Sigmoid colon (tissue), 4 donors: Measurements from ENCODE around the gene LRRC36.

ENCODE experiments used
- EP300 ChIP-seq, 4 donors: sonication (generic); formaldehyde crosslinking; IDR thresholded peaks; one replicate each; pipeline ENCODE4 v1.6.1; 2017; ENCODE audit warnings: antibody characterized with exemption in 4 of 4
- POLR2A ChIP-seq, 2 donors: fragments of 450-650 bp; IDR thresholded peaks; one replicate each; pipeline ENCODE4 v1.6.1; 2016; ENCODE audit warnings: antibody characterized with exemption in 2 of 2, mild to moderate bottlenecking in 2 of 2, moderate library complexity in 2 of 2
- POLR2AphosphoS5 ChIP-seq, 4 donors: sonication (generic); formaldehyde crosslinking; IDR thresholded peaks; one replicate each; pipeline ENCODE4 v1.6.1; 2017; ENCODE audit warnings: antibody characterized with exemption in 4 of 4
- TF ChIP-seq, protein P1 (sequence below), 4 experiments: fragments of 450-650 bp in 3 of 4; fragments of 200-600 bp in 1 of 4; IDR thresholded peaks; one replicate each; pipeline ENCODE4 v1.5.1; 2016 to 2019; ENCODE audit warnings: antibody characterized with exemption in 4 of 4, mild to moderate bottlenecking in 3 of 4, moderate library complexity in 2 of 4

DNA sequence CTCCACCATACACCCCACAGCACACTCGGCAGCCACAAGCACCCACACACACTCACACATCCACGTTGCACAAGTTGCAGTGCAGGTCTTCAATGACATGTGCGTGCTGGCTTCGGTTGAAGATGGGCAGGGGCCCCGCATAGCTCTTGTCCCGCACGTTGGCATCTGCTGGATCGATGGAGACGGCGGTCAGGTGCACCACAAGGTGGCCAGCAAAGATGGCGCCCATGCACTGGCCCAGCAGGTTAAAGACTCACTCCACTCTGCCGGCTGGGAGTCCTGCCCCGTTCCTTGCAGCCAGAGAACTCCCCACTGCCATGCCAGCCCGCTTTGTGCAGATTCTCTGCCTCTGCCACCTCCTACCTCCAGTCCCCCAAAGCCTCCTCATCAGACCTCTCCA, 74.3 kb downstream of the LRRC36 start:
- TF ChIP-seq, protein P1, sequence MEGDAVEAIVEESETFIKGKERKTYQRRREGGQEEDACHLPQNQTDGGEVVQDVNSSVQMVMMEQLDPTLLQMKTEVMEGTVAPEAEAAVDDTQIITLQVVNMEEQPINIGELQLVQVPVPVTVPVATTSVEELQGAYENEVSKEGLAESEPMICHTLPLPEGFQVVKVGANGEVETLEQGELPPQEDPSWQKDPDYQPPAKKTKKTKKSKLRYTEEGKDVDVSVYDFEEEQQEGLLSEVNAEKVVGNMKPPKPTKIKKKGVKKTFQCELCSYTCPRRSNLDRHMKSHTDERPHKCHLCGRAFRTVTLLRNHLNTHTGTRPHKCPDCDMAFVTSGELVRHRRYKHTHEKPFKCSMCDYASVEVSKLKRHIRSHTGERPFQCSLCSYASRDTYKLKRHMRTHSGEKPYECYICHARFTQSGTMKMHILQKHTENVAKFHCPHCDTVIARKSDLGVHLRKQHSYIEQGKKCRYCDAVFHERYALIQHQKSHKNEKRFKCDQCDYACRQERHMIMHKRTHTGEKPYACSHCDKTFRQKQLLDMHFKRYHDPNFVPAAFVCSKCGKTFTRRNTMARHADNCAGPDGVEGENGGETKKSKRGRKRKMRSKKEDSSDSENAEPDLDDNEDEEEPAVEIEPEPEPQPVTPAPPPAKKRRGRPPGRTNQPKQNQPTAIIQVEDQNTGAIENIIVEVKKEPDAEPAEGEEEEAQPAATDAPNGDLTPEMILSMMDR (IDR thresholded peaks at IDR 0.05): no peak
- no peak for TF ChIP-seq POLR2A (IDR thresholded peaks at IDR 0.05)
- no peak for TF ChIP-seq POLR2AphosphoS5 (IDR thresholded peaks at IDR 0.05)
- TF ChIP-seq EP300 (IDR thresholded peaks at IDR 0.05): no peak
